H1 (cell line): Measurements from ENCODE around the gene NDUFA11. TPM values are rescaled to one million over a fixed set of nuclear protein-coding genes. Genes with fewer than 3 reads are reported as not detected.

Experiments
- CTCF ChIA-PET: fragments of 300-600 bp; sonication (Branson Sonifier 250); formaldehyde crosslinking; loops from one replicate; lab custom pipeline; 2021; ENCODE audit not compliant: partially characterized antibody; lab: Charles Lee
- POLR2A ChIA-PET: fragments of 300-600 bp; sonication (Branson Sonifier 250); formaldehyde crosslinking; loops from one replicate; lab custom pipeline; 2021; ENCODE audit warnings: inconsistent platforms; ENCODE audit not compliant: partially characterized antibody; lab: Charles Lee
- DNase-seq, 2 experiments: peaks; one replicate each; pipeline versions ENCODE4 v3.0.0 to v3.0.0-alpha.2; 2010 to 2022; ENCODE audit warnings: low spot score in 2 of 2, low read depth in 1 of 2, mixed read lengths in 1 of 2
- FAIRE-seq: peaks from 2 replicates; lab custom pipeline; 2011; peaks lifted over from hg19 to GRCh38; lab: Jason Lieb, UNC
- H2AFZ ChIP-seq: 2 replicates; pipeline ENCODE4 v1.8.1; 2012; ENCODE audit warnings: low read length, inconsistent platforms
- H2AK5ac ChIP-seq: 2 replicates; pipeline ENCODE4 v1.6.1; 2013; ENCODE audit warnings: low read depth, low read length
- H2BK120ac ChIP-seq: replicated peaks from 2 replicates; pipeline ENCODE3; 2013; ENCODE audit warnings: low read depth, low read length, inconsistent platforms
- H2BK12ac ChIP-seq: 2 replicates; pipeline ENCODE4 v1.6.1; 2013; ENCODE audit warnings: low read depth, low read length
- H2BK15ac ChIP-seq: 2 replicates; pipeline ENCODE4 v1.6.1; 2013; ENCODE audit warnings: low read length
- H2BK20ac ChIP-seq: 2 replicates; pipeline ENCODE4 v1.6.1; 2013; ENCODE audit warnings: low read length
- H2BK5ac ChIP-seq: 2 replicates; pipeline ENCODE4 v1.6.1; 2013; ENCODE audit warnings: low read depth, low read length
- H3K14ac ChIP-seq: 2 replicates; pipeline ENCODE4 v1.6.1; 2013; ENCODE audit warnings: inconsistent platforms; ENCODE audit not compliant: insufficient read length
- H3K18ac ChIP-seq: 2 replicates; pipeline ENCODE4 v1.6.1; 2013; ENCODE audit warnings: low read length; ENCODE audit errors: extremely low read depth
- H3K23ac ChIP-seq: 2 replicates; pipeline ENCODE4 v1.6.1; 2013; ENCODE audit warnings: inconsistent platforms; ENCODE audit not compliant: insufficient read length
- H3K23me2 ChIP-seq: 2 replicates; pipeline ENCODE4 v1.6.1; 2013; ENCODE audit warnings: low read depth, low read length
- H3K27ac ChIP-seq: 2 replicates; pipeline ENCODE4 v1.6.1; 2011; ENCODE audit warnings: low read depth, low read length, inconsistent platforms
- H3K27me3 ChIP-seq, 4 experiments: replicated peaks in 1 of 4; 1 replicate in 1 of 4; 2 replicates in 3 of 4; pipeline versions ENCODE4 v1.6.1 to v1.8.1; 2011 to 2013; ENCODE audit warnings: low read length in 3 of 4, mild to moderate bottlenecking in 3 of 4, inconsistent platforms in 2 of 4, mixed read lengths in 2 of 4, moderate library complexity in 1 of 4; ENCODE audit not compliant: control insufficient read depth in 3 of 4, insufficient read depth in 3 of 4; ENCODE audit errors: extremely low read depth in 1 of 4
- H3K36me3 ChIP-seq, 4 experiments: 2 replicates each; pipeline versions ENCODE4 v1.6.1 to v1.8.1; 2011 to 2013; ENCODE audit warnings: mild to moderate bottlenecking in 4 of 4, low read length in 3 of 4, moderate library complexity in 2 of 4, control low read depth in 1 of 4, inconsistent platforms in 1 of 4; ENCODE audit not compliant: insufficient read depth in 4 of 4, control insufficient read depth in 2 of 4
- H3K4ac ChIP-seq: replicated peaks from 2 replicates; pipeline ENCODE3; 2013; ENCODE audit warnings: low read length, low read depth, mixed read lengths, inconsistent platforms; ENCODE audit not compliant: insufficient read length
- H3K4me1 ChIP-seq, 4 experiments: replicated peaks in 1 of 4; 1 replicate in 1 of 4; 2 replicates in 3 of 4; pipeline versions ENCODE4 v1.6.1 to v1.8.1; 2011 to 2013; ENCODE audit warnings: low read length in 3 of 4, inconsistent platforms in 2 of 4, mixed read lengths in 1 of 4; ENCODE audit not compliant: insufficient read depth in 4 of 4, control insufficient read depth in 3 of 4
- H3K4me2 ChIP-seq, 2 experiments: 2 replicates each; pipeline versions ENCODE4 v1.6.1 to v1.8.1; 2011 to 2013; ENCODE audit warnings: low read depth in 2 of 2, low read length in 2 of 2, control low read depth in 1 of 2, inconsistent platforms in 1 of 2, mild to moderate bottlenecking in 1 of 2; ENCODE audit not compliant: insufficient read depth in 1 of 2
- H3K4me3 ChIP-seq, 4 experiments: fragments of 200-600, 300-600 bp in 1 of 4; sonication (generic), shearing (Covaris generic), sonication (Bioruptor Twin) in 1 of 4; 2 replicates each; pipeline versions ENCODE4 v1.5.1 to v1.8.1; 2011 to 2016; ENCODE audit warnings: low read length in 4 of 4, low read depth in 3 of 4, control low read depth in 2 of 4, inconsistent platforms in 2 of 4, mild to moderate bottlenecking in 2 of 4, mixed read lengths in 1 of 4, moderate library complexity in 1 of 4; ENCODE audit not compliant: insufficient read depth in 2 of 4; ENCODE audit errors: extremely low read depth in 1 of 4
- H3K56ac ChIP-seq: replicated peaks from 2 replicates; pipeline ENCODE3; 2013; ENCODE audit warnings: low read depth, mild to moderate bottlenecking, mixed read lengths, low read length, inconsistent platforms; ENCODE audit not compliant: insufficient read length
- H3K79me1 ChIP-seq: 2 replicates; pipeline ENCODE4 v1.6.1; 2013; ENCODE audit warnings: low read depth, low read length, control low read depth
- H3K79me2 ChIP-seq, 2 experiments: 2 replicates each; pipeline versions ENCODE4 v1.6.1 to v1.8.1; 2012 to 2013; ENCODE audit warnings: low read length in 2 of 2, mild to moderate bottlenecking in 2 of 2, inconsistent platforms in 1 of 2; ENCODE audit not compliant: insufficient read depth in 2 of 2, control insufficient read depth in 1 of 2
- H3K9ac ChIP-seq, 4 experiments: replicated peaks in 1 of 4; 1 replicate in 1 of 4; 2 replicates in 3 of 4; pipeline versions ENCODE4 v1.6.1 to v1.8.1; 2011 to 2013; ENCODE audit warnings: low read depth in 3 of 4, low read length in 3 of 4, control low read depth in 2 of 4, mild to moderate bottlenecking in 2 of 4, moderate library complexity in 2 of 4, inconsistent platforms in 1 of 4; ENCODE audit errors: extremely low read depth in 1 of 4
- H3K9me3 ChIP-seq, 2 experiments: 2 replicates each; pipeline versions ENCODE4 v1.6.1 to v1.8.1; 2012 to 2013; ENCODE audit warnings: mild to moderate bottlenecking in 2 of 2, moderate library complexity in 2 of 2, control low read depth in 1 of 2, inconsistent platforms in 1 of 2, low read depth in 1 of 2, low read length in 1 of 2, mixed read lengths in 1 of 2; ENCODE audit not compliant: insufficient read depth in 2 of 2
- H4K20me1 ChIP-seq, 2 experiments: replicated peaks in 1 of 2; 2 replicates each; pipeline versions ENCODE3 to v1.8.1; 2011 to 2013; ENCODE audit warnings: inconsistent platforms in 2 of 2, low read length in 2 of 2, mild to moderate bottlenecking in 1 of 2; ENCODE audit not compliant: insufficient read depth in 2 of 2, control insufficient read depth in 1 of 2
- H4K5ac ChIP-seq: 2 replicates; pipeline ENCODE4 v1.6.1; 2013; ENCODE audit warnings: low read length, low read depth, mixed read lengths, inconsistent platforms; ENCODE audit not compliant: insufficient read length
- H4K8ac ChIP-seq: 2 replicates; pipeline ENCODE4 v1.8.0; 2013; ENCODE audit warnings: mild to moderate bottlenecking, moderate library complexity, low read length, inconsistent platforms; ENCODE audit not compliant: insufficient read depth; ENCODE audit errors: extremely low read depth
- H4K91ac ChIP-seq: replicated peaks from 2 replicates; pipeline ENCODE3; 2013; ENCODE audit warnings: low read length, mixed read lengths, inconsistent platforms; ENCODE audit not compliant: insufficient read length
- CREB1 ChIP-seq: IDR thresholded peaks from 2 replicates; pipeline ENCODE4 v1.6.1; 2012; ENCODE audit warnings: inconsistent platforms
- GABPA ChIP-seq: IDR thresholded peaks from 2 replicates; pipeline ENCODE4 v1.6.1; 2011; ENCODE audit warnings: mild to moderate bottlenecking, low read length, moderate library complexity, borderline replicate concordance; ENCODE audit not compliant: insufficient read depth
- HDAC2 ChIP-seq, 2 experiments: fragments of 300-600 bp in 1 of 2; sonication (generic) in 1 of 2; IDR thresholded peaks; 2 replicates each; pipeline ENCODE4 v1.6.1; 2011 to 2012; ENCODE audit warnings: low read depth in 2 of 2, low read length in 2 of 2, mild to moderate bottlenecking in 2 of 2, moderate library complexity in 2 of 2, borderline replicate concordance in 1 of 2, inconsistent platforms in 1 of 2
- KDM5A ChIP-seq: fragments of 200-600 bp; IDR thresholded peaks from 2 replicates; pipeline ENCODE4 v1.7.1; 2012; ENCODE audit warnings: mild to moderate bottlenecking, low read length, inconsistent platforms, mixed read lengths
- NANOG ChIP-seq: IDR thresholded peaks from 2 replicates; pipeline ENCODE4 v1.6.1; 2011; ENCODE audit warnings: low read length, low read depth, mild to moderate bottlenecking, inconsistent platforms; ENCODE audit not compliant: insufficient read depth, poor library complexity, severe bottlenecking
- POLR2A ChIP-seq, 2 experiments: IDR thresholded peaks; 1 replicate in 1 of 2; 2 replicates in 1 of 2; pipeline ENCODE4 v1.6.1; 2011; ENCODE audit warnings: low read depth in 2 of 2, low read length in 2 of 2, mild to moderate bottlenecking in 2 of 2; ENCODE audit errors: control extremely low read depth in 1 of 2
- POLR2AphosphoS5 ChIP-seq: IDR thresholded peaks from 2 replicates; pipeline ENCODE4 v1.6.1; 2011; ENCODE audit warnings: low read depth, low read length
- SRF ChIP-seq: IDR thresholded peaks from 2 replicates; pipeline ENCODE4 v1.6.1; 2011; ENCODE audit warnings: mild to moderate bottlenecking, low read depth, low read length, moderate library complexity
- SUZ12 ChIP-seq: fragments of 200-600 bp; sonication (generic); IDR thresholded peaks from 2 replicates; pipeline ENCODE4 v1.6.1; 2012; ENCODE audit warnings: mild to moderate bottlenecking, inconsistent platforms, low read length, moderate library complexity, mixed read lengths
- TEAD4 ChIP-seq: IDR thresholded peaks from 2 replicates; pipeline ENCODE4 v1.6.1; 2012; ENCODE audit warnings: low read depth, low read length, inconsistent platforms, mixed read lengths
- WGBS, 2 experiments: shearing (Covaris generic) in 1 of 2; methylation state at CpG; one replicate each; pipeline versions ENCODE4 v1.1.6 to v1.1.7; 2013 to 2015; ENCODE audit warnings: low lambda C conversion rate in 2 of 2, mixed read lengths in 2 of 2, inconsistent platforms in 1 of 2, low coverage in 1 of 2, missing lambda C conversion rate in 1 of 2; ENCODE audit not compliant: insufficient replicate concordance in 2 of 2, insufficient coverage in 1 of 2, insufficient read length in 1 of 2; ENCODE audit errors: extremely low coverage in 1 of 2, missing lambda C conversion rate in 1 of 2; 5-methylcytosine and 5-hydroxymethylcytosine counted together
- polyA plus RNA-seq, 7 experiments: library from polyadenylated mRNA; depleted of rRNA in 3 of 7; stranded (reverse) in 5 of 7; unstranded in 2 of 7; fragments of >200 nt in 5 of 7; fragments of 200-250 nt in 2 of 7; gene quantifications; 1 replicate in 5 of 7; 2 replicates in 1 of 7; 4 replicates in 1 of 7; pipeline versions ENCODE4 v1.2.1 to v1.2.3, GENCODE V29; 2011 to 2013; ENCODE audit warnings: missing spikeins in 2 of 7, mixed read lengths in 2 of 7
- total RNA-seq: library from RNA; stranded (reverse); fragmentation: NEBNext Ultra II Directional; extraction: Animal tissue kit (Norgen Biotek cat#: 25700); gene quantifications from 2 replicates; pipeline ENCODE4 v1.2.1, GENCODE V29; 2021

Gene NDUFA11
- total and polyA plus RNA-seq, 2 of the 8 experiments (the other 6 are each of a cell fraction or from before 2014, with no cell fraction given) = 205 to 1,037 TPM

- H3K56ac ChIP-seq = no peak overlapping the region
- peak overlapping the region; percentile 78 for H4K8ac ChIP-seq
- H3K4me3 ChIP-seq = no peak overlapping the region
- H4K20me1 ChIP-seq = peaks cover 2 to 11% of the 10 kb centered on the region in 2 experiments
- no peak overlapping the region for H4K5ac ChIP-seq
- no peak overlapping the region for H2AK5ac ChIP-seq
- no peak overlapping the region for H2BK15ac ChIP-seq
- H3K27me3 ChIP-seq = peaks cover 0 to 1% (median 0%) of the 10 kb centered on the region in 4 experiments; a peak in 3 of 7 replicates
- no peak overlapping the region for H3K27ac ChIP-seq
- H3K79me2 ChIP-seq = no peaks in the 10 kb centered on the region
- H2BK12ac ChIP-seq = no peak overlapping the region
- peak in 1 of 2 experiments; percentile 70 for DNase-seq
- H3K23me2 ChIP-seq = no peaks in the 10 kb centered on the region
- H3K14ac ChIP-seq = no peak overlapping the region
- no peak overlapping the region for H3K23ac ChIP-seq
- no peak overlapping the region for H4K91ac ChIP-seq
- POLR2A ChIA-PET = interaction anchor here (1.0 to 5.3 kb wide), 9 partner anchors 9 to 201 kb away, joined by 3 to 49 read pairs (median 6); partner anchors contain the start of genes NDUFA11, NRTN and VMAC
- H2BK120ac ChIP-seq = no peak overlapping the region
- H3K4ac ChIP-seq = no peak overlapping the region
- peaks cover 0 to 16% (median 8%) of the 10 kb centered on the region in 4 experiments; a peak in 5 of 8 replicates for H3K36me3 ChIP-seq
- CTCF ChIA-PET = interaction anchor here (0.5 to 3.5 kb wide), 15 partner anchors 9 to 593 kb away, joined by 3 to 31 read pairs (median 6); partner anchors contain the start of genes FUT6, NDUFA11 and NRTN
- H3K9me3 ChIP-seq = no peaks in the 10 kb centered on the region
- H3K4me1 ChIP-seq = peaks cover 0 to 11% (median 4%) of the 10 kb centered on the region in 4 experiments; a peak in 5 of 7 replicates
- no peak overlapping the region for H2BK5ac ChIP-seq
- no peak overlapping the region for H2AFZ ChIP-seq
- H2BK20ac ChIP-seq = no peak overlapping the region
- no peak overlapping the region for H3K18ac ChIP-seq
- FAIRE-seq = no peak
- WGBS, 2 experiments = 53% methylated on average over 44 of the region's 48 CpGs; no CpG with 5 or more reads in 1 of the 2 experiments
- 0 out of 2 replicates have a peak, but pooled peaks cover 2% of the 10 kb centered on the region for H3K79me1 ChIP-seq
- peak overlapping the region in 1 of 2 experiments; percentile 44; a peak in 2 of 4 replicates for H3K4me2 ChIP-seq
- no peak overlapping the region for H3K9ac ChIP-seq
- TF ChIP-seq NANOG (no peak), TEAD4 (0 out of 2 replicates have a peak, but pooled peaks have one; percentile 7), HDAC2 (IDR thresholded peaks at IDR 0.05; ENCODE audit: borderline replicate concordance in 1 of 2, low read depth in 2 of 2, low read length in 2 of 2) (0 out of 4 replicates have a peak, but pooled peaks of 1 of the 2 experiments have one; percentile 50), KDM5A (no peak), POLR2AphosphoS5 (peak; percentile 40; the same call in 1 of the 2 replicates), SRF (no peak), CREB1 (no peak), GABPA (no peak), POLR2A (IDR thresholded peaks at IDR 0.05; ENCODE audit: control extremely low read depth in 1 of 2, low read depth in 2 of 2, low read length in 2 of 2) (peak in 1 of 2 experiments; percentile 56; a peak in 1 of 3 replicates), SUZ12 (no peak)
These were observed 11.4 kb downstream of the NDUFA11 start for GRCh38 chr19:5891938-5892771.
